Pulmonary artery endothelial cell (primary cell): ENCODE results near the gene PAGE4. TPM values are rescaled to one million over a fixed set of nuclear protein-coding genes. Genes with fewer than 3 reads are reported as not detected.

Experiments
- DNase-seq: peaks from one replicate; pipeline ENCODE4 v3.0.0-alpha.2; 2011; ENCODE audit warnings: low read depth, low spot score
- total RNA-seq: library from RNA; depleted of rRNA; stranded (reverse); fragments of >200 nt; gene quantifications from 2 replicates; pipeline ENCODE4 v1.2.3, GENCODE V29; 2014

The PAGE4 gene
- not detected in 2 replicates for total RNA-seq

DNA sequence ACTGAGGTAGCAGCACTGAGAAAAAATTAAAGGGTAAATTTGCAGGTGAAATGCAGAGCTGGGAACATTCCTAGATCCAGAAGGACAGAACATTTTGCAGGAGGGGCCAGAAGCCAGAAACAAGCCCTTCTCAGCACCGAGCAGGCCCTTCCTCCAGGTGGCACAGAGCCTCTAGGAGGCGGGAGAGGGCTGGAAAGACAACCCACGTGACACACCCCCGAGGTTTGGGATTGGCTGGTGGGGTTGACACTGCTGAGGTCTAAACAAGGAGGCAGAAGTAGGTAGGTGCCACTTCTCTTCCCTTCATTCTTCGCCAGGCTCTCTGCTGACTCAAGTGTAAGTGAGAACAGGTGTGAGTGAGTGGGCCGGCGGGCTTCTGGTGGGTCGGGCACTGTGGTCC lies at the start of gene PAGE4:
TSS of gene PAGE4 (plus strand) at position 288 of the 400 bp plus-strand sequence. CDS start 1,126 bp downstream, outside the sequence.
- DNase-seq = no peak

- no peak for DNase-seq
Measured at GRCh38 chrX:49784747-49785280, 44.3 kb upstream of the PAGE4 start.

- no peak for DNase-seq
Measured at GRCh38 chrX:49792376-49792775, 36.7 kb upstream of the PAGE4 start.

DNA sequence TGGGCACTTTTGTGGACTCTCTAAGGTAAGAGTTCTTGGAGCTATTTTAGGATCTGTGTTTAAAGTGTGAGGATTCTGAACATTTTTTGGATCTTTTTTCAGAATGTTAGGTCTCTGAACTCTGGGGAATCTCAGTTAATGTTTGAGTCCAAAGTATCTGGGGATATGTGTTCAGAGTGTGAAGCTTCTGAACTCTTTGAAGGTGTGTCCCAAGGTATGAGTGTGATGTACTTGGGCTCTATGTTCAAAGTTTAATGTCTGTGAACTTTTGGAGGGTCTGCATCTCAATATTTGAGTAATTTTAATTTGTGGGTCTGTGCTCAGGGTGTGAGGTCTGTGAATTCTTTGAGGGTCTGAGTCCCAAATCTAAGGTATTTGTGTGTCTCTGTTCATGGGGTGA lies 35.4 kb upstream of the PAGE4 start:
- no peak for DNase-seq

DNA sequence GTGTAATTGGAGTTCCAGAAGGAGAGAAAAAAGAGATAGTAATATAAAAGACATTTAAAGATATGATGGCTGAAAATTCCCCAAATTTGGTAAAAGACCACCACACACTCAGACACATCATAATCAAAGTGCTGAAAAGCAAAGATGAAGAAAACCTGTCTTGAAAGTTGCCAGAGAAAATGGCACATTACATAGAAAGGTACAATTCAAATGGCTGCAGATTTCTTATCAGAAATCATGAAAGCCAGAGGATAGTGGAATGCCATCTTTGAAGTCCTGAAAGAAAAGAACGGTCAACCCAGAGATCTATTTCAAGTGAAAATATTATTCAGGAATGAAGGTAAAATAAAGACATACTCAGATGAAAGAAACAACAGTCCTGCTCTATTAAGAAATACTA lies 29.3 kb upstream of the PAGE4 start:
- no peak for DNase-seq

- DNase-seq = no peak
Measured at GRCh38 chrX:49809891-49810632, 19.0 kb upstream of the PAGE4 start.

DNA sequence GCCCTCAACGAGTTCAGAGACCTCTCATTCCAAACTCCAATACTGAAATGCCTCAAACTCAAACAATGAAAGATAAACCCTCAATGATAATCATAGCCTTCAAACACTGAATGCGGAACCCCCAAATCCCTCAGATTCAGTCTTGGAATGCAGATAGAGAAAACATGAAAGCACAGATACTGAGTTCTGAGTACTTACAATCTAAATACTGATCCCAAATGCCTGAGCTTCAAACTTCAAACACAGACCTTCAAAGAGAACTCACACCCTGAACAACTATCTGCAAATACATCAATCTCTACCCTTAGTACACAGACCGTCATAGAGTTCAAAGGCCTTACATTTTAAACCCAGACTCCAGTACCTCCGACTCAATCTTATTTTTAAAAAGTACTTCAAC lies 16.9 kb upstream of the PAGE4 start:
- DNase-seq = no peak

GRCh38 chrX:49816435-49816834 lies 12.7 kb upstream of the PAGE4 start:
- no peak for DNase-seq

DNA sequence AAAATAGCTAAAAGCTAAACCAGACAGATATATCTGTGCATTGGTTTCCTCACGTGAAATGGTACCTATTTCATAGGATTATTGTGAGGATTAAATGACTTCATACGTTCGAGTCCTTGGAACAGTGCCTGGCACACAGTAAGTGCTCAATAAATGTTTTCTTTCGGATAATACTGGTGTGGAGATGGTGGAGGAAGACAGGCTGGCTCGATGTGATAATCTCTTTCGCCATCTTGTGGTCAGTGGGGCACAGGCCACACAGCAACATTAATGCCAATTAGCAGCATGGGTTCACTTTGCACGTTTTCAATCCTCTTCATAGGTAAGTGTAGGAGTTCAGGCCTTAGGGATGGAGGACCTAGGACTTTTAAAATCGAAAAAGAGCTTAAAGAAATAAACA lies 9.3 kb downstream of the PAGE4 start:
- DNase-seq = peak; percentile 7

DNA sequence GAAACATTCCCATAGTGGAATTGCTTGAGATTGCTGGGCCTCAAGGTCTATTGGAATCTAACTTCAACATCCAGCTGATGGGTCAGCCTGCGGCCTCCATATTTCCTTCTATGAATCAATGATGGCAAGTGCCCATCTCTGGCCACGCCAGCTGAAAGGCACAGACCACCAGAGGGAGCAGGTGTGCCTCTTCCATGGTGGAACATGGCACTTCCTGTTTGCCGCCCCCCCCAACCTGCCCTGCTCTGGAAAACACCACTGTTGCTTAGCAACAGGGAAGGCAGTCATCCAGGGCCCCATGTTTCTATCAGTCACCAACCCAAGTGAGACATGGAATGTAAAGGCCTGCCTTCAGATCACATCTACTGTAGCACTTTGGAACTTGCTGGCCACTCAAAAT lies 11.6 kb downstream of the PAGE4 start:
- peak; percentile 19 for DNase-seq

- DNase-seq = no peak
Measured at GRCh38 chrX:49842621-49843020, 13.5 kb downstream of the PAGE4 start.

- DNase-seq = no peak
Measured at GRCh38 chrX:49844611-49845010, 15.5 kb downstream of the PAGE4 start.

- DNase-seq = no peak
Measured at GRCh38 chrX:49845701-49846403, 16.7 kb downstream of the PAGE4 start.

- no peak for DNase-seq
Measured at GRCh38 chrX:49846522-49846921, 17.4 kb downstream of the PAGE4 start.

GRCh38 chrX:49848275-49848674 lies 19.2 kb downstream of the PAGE4 start:
- no peak for DNase-seq

- DNase-seq = no peak
Measured at GRCh38 chrX:49850028-49850427, 20.9 kb downstream of the PAGE4 start.

- DNase-seq = no peak
Measured at GRCh38 chrX:49853661-49854060, 24.6 kb downstream of the PAGE4 start.

GRCh38 chrX:49856819-49857218 lies 27.7 kb downstream of the PAGE4 start:
- no peak for DNase-seq

GRCh38 chrX:49858341-49858740 lies 29.2 kb downstream of the PAGE4 start:
- DNase-seq = peak; percentile 8

GRCh38 chrX:49859491-49859890 lies 30.4 kb downstream of the PAGE4 start:
- no peak for DNase-seq

- no peak for DNase-seq
Measured at GRCh38 chrX:49860867-49861535, 31.9 kb downstream of the PAGE4 start.

DNA sequence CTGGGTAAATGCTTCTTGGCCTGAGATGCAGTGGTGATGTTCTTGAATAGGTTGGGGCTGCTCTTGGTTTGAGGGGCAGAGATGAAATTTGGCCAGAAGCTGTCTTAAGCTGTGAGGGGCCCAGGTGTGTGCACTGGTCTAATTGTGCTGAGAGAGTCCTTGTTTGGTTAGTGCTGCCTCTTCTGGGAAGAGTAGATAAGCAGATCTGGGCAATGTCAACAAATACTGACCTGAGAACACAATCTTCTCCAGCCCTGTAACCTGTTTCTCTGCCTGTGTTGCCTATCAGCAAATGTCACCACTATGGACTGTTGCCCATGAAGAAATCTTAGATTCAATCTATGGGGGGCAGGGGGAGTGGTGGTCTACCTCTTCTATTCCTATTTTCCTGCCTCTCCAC lies 33.0 kb downstream of the PAGE4 start:
- no peak for DNase-seq
